GM18951 (cell line): ENCODE data around the gene PDE2A.

Source experiments
- POLR2A ChIP-seq: IDR thresholded peaks from 4 replicates; pipeline ENCODE4 v1.6.1; 2011; ENCODE audit warnings: mild to moderate bottlenecking; ENCODE audit not compliant: insufficient read length, insufficient read depth; ENCODE audit errors: extremely low read depth
- in situ Hi-C: fragments of 300-500 bp; cut with MboI; formaldehyde crosslinking; loops from one replicate; pipeline ENCODE4 v1.12.0; 2022; ENCODE audit warnings: low sequenced_read_pairs, mixed read lengths, inconsistent platforms; ENCODE audit not compliant: unreplicated experiment

The PDE2A gene

GRCh38 chr11:72671152-72672099, 2.8 kb downstream of the PDE2A start:
- in situ Hi-C loops: no loop called here
- no peak for TF ChIP-seq POLR2A

GRCh38 chr11:72670041-72670440, 4.2 kb downstream of the PDE2A start:
- TF ChIP-seq POLR2A: no peak
- in situ Hi-C loops: no loop called here

GRCh38 chr11:72669527-72669926, 4.7 kb downstream of the PDE2A start:
- TF ChIP-seq POLR2A: no peak
- in situ Hi-C loops: no loop called here

GRCh38 chr11:72668629-72669347, 5.4 kb downstream of the PDE2A start:
- in situ Hi-C loops: no loop called here
- TF ChIP-seq POLR2A: no peak

GRCh38 chr11:72665911-72666472, 8.2 kb downstream of the PDE2A start:
- in situ Hi-C loops: no loop called here
- TF ChIP-seq POLR2A: no peak

GRCh38 chr11:72662036-72662435, 12.2 kb downstream of the PDE2A start:
- no peak for TF ChIP-seq POLR2A
- in situ Hi-C loops: no loop called here

GRCh38 chr11:72661486-72661885, 12.7 kb downstream of the PDE2A start:
- no peak for TF ChIP-seq POLR2A
- in situ Hi-C loops: no loop called here

GRCh38 chr11:72658989-72659640, 15.1 kb downstream of the PDE2A start:
- TF ChIP-seq POLR2A: no peak
- in situ Hi-C loops: no loop called here

- in situ Hi-C loops: no loop called here
- no peak for TF ChIP-seq POLR2A
These were observed 16.7 kb downstream of the PDE2A start for GRCh38 chr11:72657411-72658100.

GRCh38 chr11:72655896-72656464, 18.2 kb downstream of the PDE2A start:
- no peak for TF ChIP-seq POLR2A
- in situ Hi-C loops: no loop called here

- in situ Hi-C loops: no loop called here
- TF ChIP-seq POLR2A: no peak
These were observed 19.2 kb downstream of the PDE2A start for GRCh38 chr11:72655014-72655413.

GRCh38 chr11:72653649-72654048, 20.6 kb downstream of the PDE2A start:
- TF ChIP-seq POLR2A: no peak
- in situ Hi-C loops: no loop called here

- no peak for TF ChIP-seq POLR2A
- in situ Hi-C loops: no loop called here
These were observed 21.2 kb downstream of the PDE2A start for GRCh38 chr11:72652873-72653630.
